CD8-positive, alpha-beta memory T cell (primary cell): Measurements from ENCODE around the gene KLHL5. TPM values are rescaled to one million over a fixed set of nuclear protein-coding genes. Genes with fewer than 3 reads are reported as not detected.

ENCODE experiments used
- CTCF ChIA-PET: fragments of 350-600 bp; sonication (Branson Sonifier 250); formaldehyde crosslinking; loops from one replicate; lab custom pipeline; 2021; ENCODE audit warnings: antibody characterized with exemption; lab: Charles Lee
- POLR2A ChIA-PET: fragments of 350-600 bp; sonication (Branson Sonifier 250); formaldehyde crosslinking; loops from one replicate; lab custom pipeline; 2021; ENCODE audit warnings: antibody characterized with exemption; lab: Charles Lee
- DNase-seq, 5 donors: peaks; one replicate each; pipeline versions ENCODE4 v3.0.0 to v3.0.0-alpha.2; 2020 to 2022; ENCODE audit warnings: mixed read lengths in 1 of 5
- H3K27ac ChIP-seq: one replicate; pipeline ENCODE4 v1.7.0; 2013; ENCODE audit warnings: low read depth, mild to moderate bottlenecking, low read length, moderate library complexity
- H3K27me3 ChIP-seq: 2 replicates; pipeline ENCODE4 v1.7.0; 2013; ENCODE audit warnings: low read length, mild to moderate bottlenecking; ENCODE audit not compliant: insufficient read depth, poor library complexity, severe bottlenecking
- H3K36me3 ChIP-seq: 2 replicates; pipeline ENCODE4 v1.7.0; 2013; ENCODE audit warnings: mild to moderate bottlenecking, low read length, moderate library complexity; ENCODE audit not compliant: insufficient read depth
- H3K4me1 ChIP-seq: 2 replicates; pipeline ENCODE4 v1.7.0; 2013; ENCODE audit warnings: mild to moderate bottlenecking, low read length, moderate library complexity; ENCODE audit not compliant: insufficient read depth
- H3K4me3 ChIP-seq: 2 replicates; pipeline ENCODE4 v1.7.0; 2013; ENCODE audit warnings: mild to moderate bottlenecking, low read length
- H3K9me3 ChIP-seq: 2 replicates; pipeline ENCODE4 v1.7.0; 2013; ENCODE audit warnings: mild to moderate bottlenecking, low read length
- H3K27ac Mint-ChIP-seq, 8 donors: one replicate each; pipeline ENCODE4 v1.8.0; 2020 to 2021; ENCODE audit warnings: mixed read lengths in 8 of 8, mild to moderate bottlenecking in 6 of 8, inconsistent platforms in 3 of 8, moderate library complexity in 3 of 8
- H3K27me3 Mint-ChIP-seq, 2 donors: one replicate each; pipeline ENCODE4 v1.8.0; 2020 to 2021; ENCODE audit warnings: mixed read lengths in 2 of 2, mild to moderate bottlenecking in 1 of 2, moderate library complexity in 1 of 2
- H3K36me3 Mint-ChIP-seq, 3 donors: one replicate each; pipeline ENCODE4 v1.8.0; 2020 to 2021; ENCODE audit warnings: mixed read lengths in 3 of 3, inconsistent platforms in 1 of 3, mild to moderate bottlenecking in 1 of 3
- H3K4me1 Mint-ChIP-seq, 3 donors: one replicate each; pipeline ENCODE4 v1.8.0; 2020 to 2021; ENCODE audit warnings: mixed read lengths in 3 of 3, inconsistent platforms in 1 of 3, mild to moderate bottlenecking in 1 of 3
- H3K4me3 Mint-ChIP-seq, 7 donors: one replicate each; pipeline ENCODE4 v1.8.0; 2020 to 2021; ENCODE audit warnings: mixed read lengths in 7 of 7, mild to moderate bottlenecking in 6 of 7, moderate library complexity in 4 of 7, inconsistent platforms in 2 of 7
- H3K9me3 Mint-ChIP-seq, 5 donors: one replicate each; pipeline ENCODE4 v1.8.0; 2020 to 2022; ENCODE audit warnings: mixed read lengths in 5 of 5, mild to moderate bottlenecking in 3 of 5, moderate library complexity in 2 of 5, inconsistent platforms in 1 of 5
- polyA plus RNA-seq: library from polyadenylated mRNA; unstranded; fragments of 300-500 nt; fragmentation: Illumina TruSeq; gene quantifications from one replicate; pipeline ENCODE4 v1.2.3, GENCODE V29; 2021
- total RNA-seq, 2 experiments: library from RNA; stranded (reverse); gene quantifications; one replicate each; pipeline ENCODE4 v1.2.3, GENCODE V29; 2021

KLHL5 gene, protein sequence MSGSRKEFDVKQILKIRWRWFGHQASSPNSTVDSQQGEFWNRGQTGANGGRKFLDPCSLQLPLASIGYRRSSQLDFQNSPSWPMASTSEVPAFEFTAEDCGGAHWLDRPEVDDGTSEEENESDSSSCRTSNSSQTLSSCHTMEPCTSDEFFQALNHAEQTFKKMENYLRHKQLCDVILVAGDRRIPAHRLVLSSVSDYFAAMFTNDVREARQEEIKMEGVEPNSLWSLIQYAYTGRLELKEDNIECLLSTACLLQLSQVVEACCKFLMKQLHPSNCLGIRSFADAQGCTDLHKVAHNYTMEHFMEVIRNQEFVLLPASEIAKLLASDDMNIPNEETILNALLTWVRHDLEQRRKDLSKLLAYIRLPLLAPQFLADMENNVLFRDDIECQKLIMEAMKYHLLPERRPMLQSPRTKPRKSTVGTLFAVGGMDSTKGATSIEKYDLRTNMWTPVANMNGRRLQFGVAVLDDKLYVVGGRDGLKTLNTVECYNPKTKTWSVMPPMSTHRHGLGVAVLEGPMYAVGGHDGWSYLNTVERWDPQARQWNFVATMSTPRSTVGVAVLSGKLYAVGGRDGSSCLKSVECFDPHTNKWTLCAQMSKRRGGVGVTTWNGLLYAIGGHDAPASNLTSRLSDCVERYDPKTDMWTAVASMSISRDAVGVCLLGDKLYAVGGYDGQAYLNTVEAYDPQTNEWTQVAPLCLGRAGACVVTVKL
- total RNA-seq (10 to 100 TPM; 11.7 to 13.0 TPM), polyA plus RNA-seq (8.3 TPM)

DNA sequence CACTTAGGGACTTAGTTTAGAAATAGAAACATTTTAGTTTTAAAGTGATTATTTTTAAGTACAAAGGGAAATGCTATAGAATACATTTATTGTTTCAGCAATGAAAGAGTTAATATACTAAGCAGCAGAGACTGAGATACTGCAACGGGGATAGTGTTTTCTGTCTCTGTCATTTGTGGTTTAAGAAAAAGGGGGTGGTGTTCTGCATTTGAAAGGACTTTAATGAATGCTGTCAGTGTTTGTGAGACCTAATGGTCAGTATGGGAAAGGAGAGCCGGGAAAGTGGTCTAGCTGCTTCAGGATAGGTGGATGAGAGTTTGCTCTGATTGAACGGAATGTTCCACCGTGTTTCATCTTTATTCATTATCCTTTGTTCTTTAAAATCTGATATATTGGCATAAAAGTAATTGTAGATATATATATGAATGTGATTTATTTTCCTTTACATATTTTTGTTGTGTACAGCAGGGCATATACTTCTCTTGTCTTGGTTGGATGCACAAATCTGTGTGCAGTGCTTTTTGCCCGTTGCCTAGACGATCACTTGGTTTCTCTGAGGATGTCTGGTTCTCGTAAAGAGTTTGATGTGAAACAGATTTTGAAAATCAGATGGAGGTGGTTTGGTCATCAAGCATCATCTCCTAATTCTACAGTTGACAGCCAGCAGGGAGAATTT lies at the start of gene KLHL5:
Gene KLHL5, plus strand, starts transcription at position 139 of the 676 bp plus-strand sequence. Its CDS starts 421 bp downstream, at position 560.
- Mint-ChIP-seq H3K36me3 (no peaks in the 10 kb centered on the region), H3K27ac (peak within 1 kb of the TSS in 2 of 8 donors; percentile 11 to 79), H3K27me3 (no peaks in the 10 kb centered on the region), H3K4me3 (no peak within 1 kb of the TSS), H3K4me1 (peaks cover 16 to 32% (median 32%) of the 10 kb centered on the region in 3 donors), H3K9me3 (no peaks in the 10 kb centered on the region)
- no peak within 1 kb of the TSS for H3K4me3 ChIP-seq
- no peaks in the 10 kb centered on the region for H3K9me3 ChIP-seq
- ChIA-PET POLR2A (no interaction called here), CTCF (no interaction called here)
- no peak within 1 kb of the TSS for H3K27ac ChIP-seq
- DNase-seq = no peak
- no peaks in the 10 kb centered on the region for H3K27me3 ChIP-seq
- H3K4me1 ChIP-seq = no peaks in the 10 kb centered on the region
- H3K36me3 ChIP-seq = no peaks in the 10 kb centered on the region

DNA sequence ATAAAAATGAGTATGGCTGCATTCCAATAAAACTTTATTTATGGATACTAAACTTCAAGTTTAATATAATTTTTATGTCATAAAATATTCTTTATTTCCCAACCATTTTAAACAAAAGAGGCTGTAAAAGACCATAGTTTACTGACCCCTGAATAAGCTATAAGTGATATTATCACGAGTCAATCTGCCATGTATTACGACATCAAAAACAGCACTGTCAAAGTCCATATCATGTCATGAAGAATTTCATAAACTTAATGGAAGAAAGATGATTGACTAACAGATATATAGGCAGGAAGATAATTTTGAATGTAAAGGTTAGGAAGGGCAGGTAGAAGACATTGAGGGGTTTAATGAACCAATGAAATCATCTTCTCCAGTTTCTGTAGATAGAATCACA lies 48.0 kb upstream of the KLHL5 start:
- ChIA-PET CTCF (no interaction called here), POLR2A (no interaction called here)
- no peaks in the 10 kb centered on the region for H3K4me1 ChIP-seq
- H3K36me3 ChIP-seq = no peaks in the 10 kb centered on the region
- no peaks in the 10 kb centered on the region for H3K27me3 ChIP-seq
- H3K36me3 Mint-ChIP-seq = peaks cover 17 to 52% (median 29%) of the 10 kb centered on the region in 3 donors
- H3K9me3 ChIP-seq = no peaks in the 10 kb centered on the region
- no peak for DNase-seq
- peak overlapping the region in 1 of 8 donors; percentile 11 for H3K27ac Mint-ChIP-seq
- peaks cover 29 to 41% (median 31%) of the 10 kb centered on the region in 3 donors for H3K4me1 Mint-ChIP-seq
- H3K27me3 Mint-ChIP-seq = no peaks in the 10 kb centered on the region
- H3K9me3 Mint-ChIP-seq = peaks cover 3 to 24% (median 12%) of the 10 kb centered on the region in 5 donors
- H3K27ac ChIP-seq = no peak overlapping the region
- no peak overlapping the region for H3K4me3 Mint-ChIP-seq
- H3K4me3 ChIP-seq = no peak overlapping the region

DNA sequence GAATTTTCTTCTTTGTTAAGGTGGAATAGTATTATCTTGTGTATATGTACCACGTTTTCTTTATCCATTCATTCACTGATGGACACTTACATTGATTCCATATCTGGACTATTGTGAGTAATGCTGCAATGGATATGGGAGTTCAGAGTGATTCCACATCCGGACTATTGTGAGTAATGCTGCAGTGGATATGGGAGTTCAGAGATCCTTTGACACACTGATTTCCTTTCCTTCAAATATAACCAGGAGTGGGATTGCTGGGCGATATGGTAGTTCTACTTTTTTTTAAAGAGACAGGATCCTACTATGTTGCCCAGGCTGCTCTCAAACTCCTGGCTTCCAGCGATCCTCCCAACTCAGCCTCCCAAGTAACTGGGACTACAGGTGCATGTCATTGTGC lies 41.9 kb upstream of the KLHL5 start:
- H3K27ac Mint-ChIP-seq = no peak overlapping the region
- H3K9me3 Mint-ChIP-seq = peaks cover 3 to 14% (median 8%) of the 10 kb centered on the region in 5 donors
- CTCF ChIA-PET = no interaction called here

DNA sequence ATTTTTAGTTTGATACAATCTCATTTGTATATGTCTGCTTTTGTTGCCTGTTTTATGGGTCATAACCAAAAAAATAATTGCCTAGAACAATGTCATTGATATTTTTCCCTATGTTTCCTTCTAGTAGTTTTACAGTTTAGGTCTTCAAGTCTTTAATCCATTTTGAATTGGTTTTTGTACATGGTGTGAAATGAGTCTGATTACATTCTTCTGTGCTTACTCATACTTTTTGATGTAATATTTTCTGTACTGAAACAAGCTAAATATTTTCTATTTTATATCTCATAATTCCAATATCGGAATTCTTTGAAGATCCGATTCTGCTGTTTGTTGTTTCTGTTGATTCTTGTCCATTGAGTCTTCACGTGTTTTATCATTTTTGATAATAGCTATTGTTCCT lies 40.4 kb upstream of the KLHL5 start:
- Histone ChIP-seq H3K4me1 (no peaks in the 10 kb centered on the region), H3K27me3 (no peaks in the 10 kb centered on the region), H3K27ac (no peak overlapping the region), H3K36me3 (no peaks in the 10 kb centered on the region), H3K9me3 (no peaks in the 10 kb centered on the region), H3K4me3 (no peak overlapping the region)
- CTCF ChIA-PET = no interaction called here
- POLR2A ChIA-PET = no interaction called here
- DNase-seq = no peak
- Mint-ChIP-seq H3K4me1 (peaks cover 15 to 40% (median 27%) of the 10 kb centered on the region in 3 donors), H3K36me3 (peaks cover 12 to 36% (median 25%) of the 10 kb centered on the region in 3 donors), H3K27ac (peak overlapping the region in 1 of 8 donors; percentile 64), H3K9me3 (peaks cover 0 to 6% (median 2%) of the 10 kb centered on the region in 5 donors), H3K27me3 (no peaks in the 10 kb centered on the region), H3K4me3 (no peak overlapping the region)

More for the DNA sequence above, 41.9 kb upstream of the KLHL5 start:
- Histone ChIP-seq H3K9me3 (no peaks in the 10 kb centered on the region), H3K4me1 (no peaks in the 10 kb centered on the region), H3K27me3 (no peaks in the 10 kb centered on the region), H3K36me3 (no peaks in the 10 kb centered on the region), H3K27ac (no peak overlapping the region), H3K4me3 (no peak overlapping the region)
- Mint-ChIP-seq H3K36me3 (peaks cover 17 to 49% (median 32%) of the 10 kb centered on the region in 3 donors), H3K4me3 (no peak overlapping the region), H3K4me1 (peaks cover 12 to 36% (median 14%) of the 10 kb centered on the region in 3 donors), H3K27me3 (no peaks in the 10 kb centered on the region)
- DNase-seq = no peak
- POLR2A ChIA-PET = no interaction called here

DNA sequence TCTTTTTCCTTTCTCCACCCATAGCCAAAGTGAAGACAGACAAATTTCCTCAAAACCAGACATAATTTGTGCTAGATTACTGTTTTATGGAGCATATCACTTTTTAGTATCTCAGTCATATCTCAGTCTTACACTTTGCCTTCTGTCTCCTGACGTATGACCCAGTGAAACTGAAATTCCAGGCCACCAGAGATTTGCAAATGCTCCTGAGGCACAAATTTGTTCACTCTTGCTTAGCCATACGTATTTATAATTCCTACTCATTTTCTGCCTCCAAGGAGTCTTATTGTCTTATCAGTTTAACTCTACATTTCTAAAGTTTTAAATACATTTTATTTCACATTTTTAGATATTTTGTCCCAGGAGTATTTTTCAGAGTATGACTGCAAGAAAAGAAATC lies 39.8 kb upstream of the KLHL5 start:
- ChIA-PET POLR2A (no interaction called here), CTCF (no interaction called here)
- no peak overlapping the region for H3K4me3 Mint-ChIP-seq
- H3K4me3 ChIP-seq = no peak overlapping the region
- peaks cover 0 to 4% (median 0%) of the 10 kb centered on the region in 5 donors for H3K9me3 Mint-ChIP-seq
- no peak overlapping the region for H3K27ac Mint-ChIP-seq
- no peaks in the 10 kb centered on the region for H3K36me3 ChIP-seq
- no peaks in the 10 kb centered on the region for H3K27me3 Mint-ChIP-seq
- no peaks in the 10 kb centered on the region for H3K9me3 ChIP-seq
- peaks cover 17 to 45% (median 32%) of the 10 kb centered on the region in 3 donors for H3K4me1 Mint-ChIP-seq
- H3K27ac ChIP-seq = no peak overlapping the region
- peaks cover 4% of the 10 kb centered on the region for H3K4me1 ChIP-seq
- H3K36me3 Mint-ChIP-seq = peaks cover 10 to 34% (median 23%) of the 10 kb centered on the region in 3 donors
- no peaks in the 10 kb centered on the region for H3K27me3 ChIP-seq
- no peak for DNase-seq

DNA sequence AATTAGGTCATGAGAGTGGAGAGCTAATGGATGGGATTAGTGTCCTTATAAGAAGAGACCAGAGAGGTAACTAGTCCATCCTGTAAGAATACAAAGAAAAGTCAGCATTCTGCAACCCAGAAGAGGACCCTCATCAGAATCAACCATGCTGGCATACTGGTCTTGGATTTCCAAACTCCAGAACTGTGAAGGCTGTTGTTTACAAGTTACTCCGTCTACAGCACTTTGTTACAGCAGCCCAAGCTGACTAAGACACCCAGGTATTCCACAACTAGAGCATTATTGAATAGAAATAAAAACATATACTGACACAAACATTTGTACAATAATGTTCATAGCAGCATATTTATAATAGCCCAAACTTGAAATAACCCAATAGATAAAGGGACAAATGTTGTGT lies 39.0 kb upstream of the KLHL5 start:
- H3K4me3 ChIP-seq = no peak overlapping the region
- Mint-ChIP-seq H3K4me1 (peaks cover 17 to 51% (median 37%) of the 10 kb centered on the region in 3 donors), H3K27ac (no peak overlapping the region), H3K27me3 (no peaks in the 10 kb centered on the region), H3K36me3 (peaks cover 10 to 26% (median 19%) of the 10 kb centered on the region in 3 donors), H3K9me3 (no peaks in the 10 kb centered on the region), H3K4me3 (no peak overlapping the region)
- H3K36me3 ChIP-seq = no peaks in the 10 kb centered on the region
- no peak overlapping the region for H3K27ac ChIP-seq
- H3K9me3 ChIP-seq = no peaks in the 10 kb centered on the region
- CTCF ChIA-PET = no interaction called here
- POLR2A ChIA-PET = no interaction called here
- H3K27me3 ChIP-seq = no peaks in the 10 kb centered on the region
- DNase-seq = no peak
- H3K4me1 ChIP-seq = peaks cover 13% of the 10 kb centered on the region

DNA sequence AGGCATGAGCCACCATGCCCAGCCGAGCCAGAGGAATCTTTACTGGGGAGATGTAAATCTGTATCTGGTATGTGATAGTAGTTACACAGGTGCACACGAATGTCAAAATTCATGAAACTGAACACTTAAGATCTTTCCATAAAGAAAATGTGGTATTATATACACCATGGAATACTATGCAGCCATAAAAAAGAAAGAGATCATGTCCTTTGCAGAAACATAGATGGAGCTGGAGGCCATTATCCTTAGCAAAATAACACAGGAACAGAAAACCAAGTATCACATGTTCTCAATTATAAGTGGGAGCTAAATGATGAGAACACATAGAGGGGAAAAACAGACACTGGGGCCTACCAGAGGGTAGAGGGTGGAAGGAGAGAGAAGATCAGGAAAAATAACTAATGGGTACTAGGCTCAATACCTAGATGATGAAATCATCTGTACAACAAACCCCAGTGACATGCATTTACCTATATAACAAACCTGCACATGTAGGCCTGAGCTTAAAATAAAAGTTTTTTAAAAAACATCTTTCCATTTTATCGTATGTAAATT lies 37.6 kb upstream of the KLHL5 start:
- POLR2A ChIA-PET = no interaction called here
- Histone ChIP-seq H3K4me1 (peaks cover 21% of the 10 kb centered on the region), H3K36me3 (no peaks in the 10 kb centered on the region), H3K4me3 (no peak overlapping the region), H3K9me3 (no peaks in the 10 kb centered on the region), H3K27me3 (no peaks in the 10 kb centered on the region), H3K27ac (no peak overlapping the region)
- CTCF ChIA-PET = interaction anchor here (1.2 to 1.4 kb wide), 2 partner anchors 21 to 122 kb away, joined by 3 read pairs; no protein-coding TSS in a partner anchor
- Mint-ChIP-seq H3K9me3 (no peaks in the 10 kb centered on the region), H3K4me1 (peaks cover 25 to 55% (median 49%) of the 10 kb centered on the region in 3 donors), H3K36me3 (peaks cover 10 to 19% (median 16%) of the 10 kb centered on the region in 3 donors), H3K27me3 (no peaks in the 10 kb centered on the region), H3K4me3 (peak overlapping the region in 1 of 7 donors; percentile 9), H3K27ac (peak overlapping the region in 2 of 8 donors; percentile 12 to 17)
- no peak for DNase-seq
